ENCODE measurements around the gene AK5.
"Not testable (repeated sequence)": the region's sequence is repeated elsewhere in the genome, so short reads cannot be mapped to it uniquely, and the experiment has no call there.

AK5 gene

DNA sequence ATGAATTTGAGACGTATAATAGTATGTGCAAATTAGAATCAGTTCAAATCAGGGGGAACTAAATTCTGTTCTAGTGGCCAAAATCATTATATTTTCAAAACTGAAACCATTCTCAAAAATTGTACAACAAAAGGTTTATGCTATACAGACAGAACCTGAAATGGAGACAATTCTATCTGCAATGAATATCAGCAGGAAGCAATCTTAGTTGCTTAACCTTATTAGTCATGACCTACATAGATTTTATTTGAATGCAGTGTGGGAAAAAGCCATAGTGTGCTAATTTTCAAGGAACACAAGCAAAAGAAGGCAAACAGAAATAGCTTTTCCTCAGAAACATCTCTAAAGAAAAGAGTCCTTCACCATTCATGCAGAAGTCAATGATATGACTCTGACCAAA is 6.5 kb downstream of the AK5 start:
- DNase-seq: no peak

DNA sequence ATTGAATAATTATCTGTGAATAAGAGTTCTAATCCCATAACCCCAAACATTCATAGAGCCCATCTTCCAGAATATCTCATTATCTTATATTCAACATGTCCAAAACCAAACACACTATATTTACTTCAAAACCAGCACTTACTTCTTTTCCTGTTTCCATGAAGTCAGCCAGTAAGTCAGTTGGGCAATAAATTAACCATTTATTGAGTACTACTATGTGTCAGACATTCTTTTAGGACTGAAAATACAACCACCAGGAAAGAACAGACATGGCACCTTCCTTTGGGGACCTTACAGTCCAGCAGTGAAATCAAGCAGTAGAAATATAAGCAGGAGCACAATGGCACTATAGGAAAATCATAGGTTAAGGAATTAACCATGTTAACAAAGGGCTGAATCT is 8.8 kb downstream of the AK5 start:
- DNase-seq: no peak

DNA sequence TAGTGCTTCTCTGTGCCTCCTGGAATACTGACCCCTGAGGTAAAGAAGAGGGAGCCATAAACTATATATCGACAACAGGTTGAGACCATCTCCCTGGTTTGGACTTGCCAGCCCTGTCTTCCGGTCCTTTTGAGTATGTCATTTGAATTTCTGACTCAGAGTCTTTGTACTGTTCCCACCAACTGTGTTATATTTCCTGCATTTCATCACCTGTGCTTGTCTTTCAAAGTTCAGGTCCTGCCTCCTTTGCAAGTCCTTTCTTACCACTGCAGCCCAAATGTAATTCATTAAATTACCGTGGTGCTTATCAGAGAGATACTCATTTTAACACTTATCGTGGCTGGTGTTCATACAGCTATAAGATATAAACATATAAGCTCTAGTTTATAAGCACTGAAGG is 10.7 kb downstream of the AK5 start:
- DNase-seq: no peak

DNA sequence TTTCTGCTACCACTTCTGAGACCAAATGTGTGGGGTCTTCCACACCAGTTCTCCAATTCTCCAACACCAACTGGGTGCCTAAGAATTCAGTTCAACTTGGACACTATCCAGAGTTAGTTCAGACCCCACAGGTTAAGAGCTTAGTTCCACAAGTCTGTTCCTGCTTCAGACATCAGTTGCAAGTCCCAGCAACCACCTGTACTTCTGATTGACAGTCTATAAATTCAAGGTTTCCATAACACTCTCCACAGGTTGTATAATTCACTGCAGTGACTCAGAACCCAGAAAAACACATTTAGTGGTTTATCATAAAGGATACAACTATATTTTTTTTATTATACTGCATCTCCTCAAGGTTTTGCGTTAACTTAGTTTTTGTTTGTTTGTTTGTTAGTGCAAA is 18.7 kb downstream of the AK5 start:
- no peak for DNase-seq

DNA sequence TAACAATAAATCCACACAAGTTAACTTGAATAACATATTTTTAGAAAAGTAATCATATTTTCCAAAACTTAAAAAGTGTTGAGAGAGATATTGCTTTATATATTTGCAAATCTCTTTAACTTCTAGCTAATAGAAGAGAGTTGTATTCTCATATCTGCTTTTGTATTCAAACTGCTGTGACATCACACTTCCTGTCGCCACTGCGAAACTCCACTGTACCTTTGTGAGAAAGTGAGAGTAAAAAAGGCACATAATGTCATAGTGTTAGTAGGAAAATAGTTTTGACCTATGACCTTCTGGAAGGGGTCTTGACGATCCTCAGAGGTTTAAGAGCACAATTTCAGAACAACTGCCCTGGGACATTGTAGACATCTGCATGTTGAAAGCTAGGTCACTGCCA is 21.6 kb downstream of the AK5 start:
- no peak for DNase-seq

DNA sequence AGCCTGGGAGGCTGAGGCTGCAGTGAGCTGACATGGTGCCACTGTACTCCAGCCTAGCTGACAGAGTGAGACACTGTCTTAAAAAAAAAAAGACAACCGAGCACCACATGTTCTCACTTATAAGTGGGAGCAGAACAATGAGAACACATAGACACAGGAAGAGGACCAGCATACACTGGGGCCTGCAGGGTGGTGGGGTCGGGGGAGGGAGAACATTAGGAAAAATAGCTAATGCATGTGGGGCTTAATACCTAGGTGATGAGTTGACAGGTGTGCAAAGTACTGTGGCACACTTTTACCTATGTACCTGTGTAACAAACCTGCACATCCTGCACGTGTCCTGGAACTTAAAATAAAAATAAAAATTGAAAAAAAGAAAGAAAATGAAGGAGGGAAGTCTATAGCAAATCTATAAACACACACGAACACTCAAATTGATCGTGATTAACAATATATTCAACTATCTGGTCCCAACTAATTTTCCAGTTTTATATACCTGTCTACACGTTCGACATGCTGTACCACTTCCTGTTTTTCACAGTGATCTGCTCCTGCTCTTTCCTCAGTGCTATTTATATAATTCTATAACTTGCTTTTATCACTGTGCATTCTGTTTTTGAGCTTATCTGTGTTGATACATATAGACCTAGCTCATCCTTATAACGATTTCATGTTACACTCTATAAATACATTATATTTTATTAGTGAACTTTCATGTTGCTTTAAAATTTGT is 27.2 kb downstream of the AK5 start:
- no peak for DNase-seq

DNA sequence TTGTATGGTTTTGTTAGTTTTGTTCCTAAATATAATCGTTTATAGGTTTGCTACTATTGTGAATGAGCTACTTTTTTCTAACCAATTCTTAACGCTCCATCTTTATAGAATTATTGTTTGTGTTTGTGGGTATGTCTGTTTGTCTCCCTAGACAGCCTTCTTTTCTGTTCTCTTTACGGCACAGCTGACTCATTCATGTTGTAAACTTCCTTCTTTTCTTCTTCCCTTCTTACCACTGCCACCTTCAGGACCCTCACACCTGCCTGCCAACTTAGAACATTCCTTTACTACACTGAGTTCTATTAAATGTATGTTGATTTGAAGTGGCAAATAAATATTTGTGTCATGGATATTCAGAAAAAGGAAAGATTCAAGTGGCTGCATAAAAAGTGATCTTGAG is 29.1 kb downstream of the AK5 start:
- no peak for DNase-seq

DNA sequence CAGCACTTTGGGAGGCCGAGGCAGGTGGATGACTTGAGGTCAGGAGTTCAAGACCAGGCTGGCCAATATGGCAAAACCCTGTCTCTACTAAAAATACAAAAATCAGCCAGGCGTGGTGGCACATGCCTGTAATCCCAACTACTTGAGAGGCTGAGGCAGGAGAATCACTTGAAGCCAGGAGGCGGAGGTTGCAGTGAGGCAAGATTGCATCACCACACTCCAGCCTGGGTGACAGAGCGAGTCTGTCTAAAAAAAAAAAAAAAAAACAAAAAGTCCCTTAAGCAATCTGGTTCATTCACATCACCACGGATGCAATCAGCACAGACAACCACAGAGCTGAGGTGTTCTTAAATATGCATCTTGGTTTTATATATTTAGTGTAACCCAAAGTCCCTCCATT is 30.5 kb downstream of the AK5 start:
- not testable (repeated sequence) for DNase-seq

DNA sequence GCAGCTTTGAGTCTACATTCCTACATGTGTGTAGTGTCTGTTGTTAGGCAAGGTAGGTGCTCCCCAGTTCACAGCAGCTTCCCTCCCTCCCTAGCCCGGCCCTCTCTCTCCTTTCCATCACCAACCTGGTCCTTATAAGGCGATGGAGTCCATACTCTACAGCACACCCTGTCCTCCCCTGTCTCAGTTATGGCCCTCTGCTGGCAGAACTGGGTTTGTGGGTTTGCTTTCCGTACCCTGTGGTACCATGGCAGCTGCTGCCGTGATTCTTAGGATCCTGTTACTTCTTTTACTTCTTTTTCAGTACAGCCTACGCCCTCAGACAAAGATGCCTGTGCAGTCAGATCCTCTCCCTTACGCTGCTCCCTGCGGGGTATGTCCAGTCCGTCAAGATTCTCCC is 31.7 kb downstream of the AK5 start:
- peak; percentile 11 for DNase-seq

DNA sequence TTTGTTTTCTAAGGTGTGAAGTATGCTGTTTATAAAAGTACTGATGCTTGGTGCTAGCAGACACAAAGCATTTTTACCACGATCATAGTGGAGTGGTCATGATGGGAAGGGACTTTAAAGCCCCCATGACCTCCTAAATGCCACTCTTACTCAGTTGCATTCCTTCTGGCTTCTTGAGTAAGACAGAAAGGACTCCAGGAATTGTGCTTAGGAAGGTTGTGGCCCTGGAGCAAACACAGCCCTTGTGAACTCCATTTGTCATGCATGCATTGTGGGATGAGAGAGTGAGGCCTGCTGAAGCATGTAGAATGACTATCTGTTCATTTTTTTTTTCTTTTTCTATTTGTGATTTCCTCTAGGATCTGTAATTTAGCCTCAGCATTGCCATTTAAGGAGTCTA is 34.2 kb downstream of the AK5 start:
- DNase-seq: no peak

DNA sequence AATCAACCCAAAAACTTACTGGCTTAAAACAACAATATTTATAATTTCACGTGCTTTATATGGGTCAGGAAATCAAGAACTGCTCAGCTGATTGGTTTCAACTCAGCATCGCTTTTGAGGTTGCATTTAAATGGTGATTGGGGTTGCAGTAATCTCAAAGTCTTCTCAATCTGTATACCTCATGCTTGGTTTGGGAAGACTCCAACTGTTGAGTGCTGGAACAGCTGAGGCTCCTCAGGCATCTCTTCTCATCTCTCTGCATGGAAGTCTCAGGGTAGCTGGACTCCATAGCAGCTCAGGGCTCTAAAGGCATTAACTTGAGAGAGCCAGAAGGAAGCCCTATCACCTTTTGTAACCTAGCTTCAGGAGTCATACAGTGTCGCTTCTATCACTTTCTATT is 35.1 kb downstream of the AK5 start:
- DNase-seq: no peak

DNA sequence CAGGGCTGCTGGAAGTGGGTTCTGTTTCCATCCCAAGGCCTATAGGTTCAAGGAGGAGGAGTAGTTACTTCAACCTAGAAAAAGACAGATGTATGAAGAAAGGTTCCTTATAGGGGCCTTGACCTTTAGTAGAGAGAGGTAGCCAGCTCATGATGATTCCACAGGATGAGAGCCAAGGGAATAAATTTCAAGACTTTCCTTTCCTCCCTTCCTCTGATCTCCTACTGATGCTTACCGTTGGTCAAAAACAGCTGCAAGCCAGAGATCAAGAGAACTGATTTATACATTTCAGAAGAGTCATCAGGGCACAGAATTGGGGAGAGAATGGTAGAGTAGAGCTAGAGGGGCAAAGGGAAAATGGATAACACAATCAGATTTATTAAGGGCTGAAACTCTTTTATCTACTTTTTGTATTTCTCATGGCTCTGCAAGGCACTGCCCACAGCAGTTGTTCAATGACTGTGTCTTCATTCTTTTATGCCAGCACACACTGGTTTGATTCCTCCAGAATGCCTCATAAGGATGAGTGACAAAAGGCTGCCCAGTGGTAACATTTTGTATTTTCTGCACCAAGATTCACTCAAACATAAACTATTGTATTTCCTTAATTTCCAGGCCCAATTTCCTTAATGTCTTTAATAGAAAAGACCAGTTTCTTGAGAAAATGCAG is 37.4 kb downstream of the AK5 start:
- no peak for DNase-seq

DNA sequence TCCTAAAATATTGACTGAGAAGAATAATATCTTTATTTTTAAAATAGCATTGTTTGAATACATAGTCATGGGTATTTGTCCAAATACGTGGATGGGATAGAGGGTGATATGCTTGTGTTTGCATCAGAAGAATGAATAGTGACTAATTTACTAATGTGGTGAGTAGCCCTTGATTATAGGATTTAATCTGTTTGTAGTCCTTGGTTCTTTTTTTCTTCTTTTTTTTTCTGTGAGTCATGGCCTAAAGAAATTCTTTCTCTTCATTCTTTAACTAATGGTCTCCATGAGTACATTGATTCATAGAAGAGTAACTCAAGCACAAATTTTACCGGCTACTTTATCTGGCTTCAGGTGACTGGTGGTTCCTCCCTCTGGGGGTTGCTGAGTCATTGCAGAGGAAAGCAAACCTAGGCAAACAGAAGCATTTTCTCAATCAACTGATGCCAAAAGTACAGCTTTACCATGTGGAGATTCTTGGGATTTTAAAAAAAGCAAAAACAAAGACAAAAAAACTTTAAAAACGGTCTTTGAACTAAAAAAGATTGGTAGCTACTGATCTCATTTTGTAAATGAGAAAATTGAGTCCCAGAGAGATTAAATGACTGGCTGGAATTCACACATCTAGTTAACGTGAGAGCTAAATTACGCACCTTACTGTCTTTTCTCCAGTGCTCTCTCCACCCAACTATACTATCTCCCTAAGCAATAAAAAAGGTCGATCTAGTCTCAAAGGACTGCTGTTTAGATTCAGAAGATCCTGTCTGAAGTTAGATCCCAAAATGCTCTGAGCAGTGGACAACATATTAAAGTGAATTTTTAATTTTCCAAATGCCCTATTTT is 40.5 kb downstream of the AK5 start:
- no peak for DNase-seq

DNA sequence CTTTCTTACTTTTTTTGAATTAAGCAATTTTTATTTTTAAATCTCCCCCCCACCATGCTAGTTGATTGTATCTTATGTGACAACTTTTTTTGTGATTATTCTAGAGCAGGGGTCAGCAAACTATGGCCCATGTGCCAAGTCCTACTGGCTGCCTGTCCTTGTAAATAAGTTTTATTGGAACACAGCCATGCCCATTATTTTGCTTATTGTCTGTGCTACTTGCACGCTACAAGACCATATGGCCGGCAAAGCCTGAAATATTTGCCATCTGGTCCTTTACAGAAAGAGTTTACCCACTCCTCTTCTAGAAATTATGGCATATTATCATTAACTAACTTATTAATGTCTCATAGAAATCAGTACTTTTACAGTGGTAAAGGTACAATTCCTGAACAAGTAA is 51.7 kb downstream of the AK5 start:
- DNase-seq: no peak

DNA sequence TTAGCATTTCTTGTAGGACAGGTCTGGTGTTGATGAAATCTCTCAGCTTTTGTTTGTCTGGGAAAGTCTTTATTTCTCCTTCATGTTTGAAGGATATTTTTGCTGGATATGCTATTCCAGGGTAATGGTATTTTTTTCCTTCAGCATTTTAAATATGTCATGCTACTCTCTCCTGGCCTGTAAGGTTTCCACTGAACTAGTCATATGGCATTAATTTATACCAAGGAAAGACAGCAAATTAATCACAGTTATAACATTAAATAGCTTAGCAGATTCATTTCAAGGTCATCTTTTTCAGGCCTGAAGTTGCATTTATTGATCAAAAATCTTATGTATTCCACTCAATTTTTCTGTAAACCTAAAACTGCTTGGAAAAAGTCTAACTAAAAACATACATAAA is 54.9 kb downstream of the AK5 start:
- DNase-seq: no peak

DNA sequence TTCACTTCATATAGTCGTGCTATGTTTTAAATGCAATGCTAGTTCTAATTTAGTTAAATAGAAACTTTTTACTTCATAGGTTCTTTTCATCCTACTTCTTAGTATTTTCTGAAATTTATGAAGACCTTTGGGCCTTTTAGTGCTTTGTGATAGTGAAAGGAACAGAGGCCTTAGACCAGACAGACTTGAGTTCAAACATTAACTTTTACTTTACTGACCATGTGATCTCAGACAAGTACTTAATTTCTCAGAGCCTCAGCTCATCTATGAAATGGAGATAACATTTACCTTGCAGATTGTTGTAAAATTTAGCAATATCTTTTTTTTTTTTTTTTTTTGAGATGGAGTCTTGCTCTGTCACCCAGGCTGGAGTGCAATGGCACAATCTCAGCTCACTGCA is 57.5 kb downstream of the AK5 start:
- DNase-seq: no peak

DNA sequence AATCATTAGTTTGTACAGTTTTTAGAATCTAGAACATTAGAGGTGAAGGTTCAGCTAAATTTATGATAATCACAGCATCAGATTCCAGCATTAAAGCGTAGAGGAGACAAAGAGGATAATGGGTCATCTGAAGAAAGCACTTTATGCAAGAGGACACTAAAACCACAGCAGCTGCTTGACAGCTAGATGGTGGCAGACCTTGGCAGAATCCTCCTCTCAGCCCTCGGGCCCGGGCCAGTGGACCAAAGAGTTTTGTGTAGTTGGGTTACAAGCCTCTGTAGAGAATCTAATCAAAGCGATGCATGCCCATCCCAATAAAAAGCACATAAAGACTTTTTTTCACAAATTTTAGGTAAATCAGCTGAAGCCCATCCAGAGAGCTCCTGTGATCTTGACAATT is 59.4 kb downstream of the AK5 start:
- DNase-seq: no peak

DNA sequence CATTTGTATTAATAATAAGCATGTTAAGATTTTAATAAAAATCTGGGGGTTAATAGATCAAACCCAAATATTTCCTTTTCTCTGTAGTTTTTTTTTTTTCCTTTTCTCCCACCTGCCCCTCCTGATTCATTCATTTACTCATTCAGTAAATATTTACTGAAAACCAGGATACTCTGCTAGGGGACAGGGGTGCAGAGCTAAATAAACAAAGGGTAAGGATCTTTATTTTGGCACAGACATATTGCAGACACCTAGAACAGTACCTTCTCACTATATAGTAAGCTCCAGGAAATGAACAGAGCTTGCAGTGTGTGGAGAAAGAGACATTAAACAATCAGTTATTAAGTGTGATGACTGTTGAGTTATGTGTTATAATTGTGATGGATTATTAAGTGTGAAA is 60.9 kb downstream of the AK5 start:
- no peak for DNase-seq

DNA sequence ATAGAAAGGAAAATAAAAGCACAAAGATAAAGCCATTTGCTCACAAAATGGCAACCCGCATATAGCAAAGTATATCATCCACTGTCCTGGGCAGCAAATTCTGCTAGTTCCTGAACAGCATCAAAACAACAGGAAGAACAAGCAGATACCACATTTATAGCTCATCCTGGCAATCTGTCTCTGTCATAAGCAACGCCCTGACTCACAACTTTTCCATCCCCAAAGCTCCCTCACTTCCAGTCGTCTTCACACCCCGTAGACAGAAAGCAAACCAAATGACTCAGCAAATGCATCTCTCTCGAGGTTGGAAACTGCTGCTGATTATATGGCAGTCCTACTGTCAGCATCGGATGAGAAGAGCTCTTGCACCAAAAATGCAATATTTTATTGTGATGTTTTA is 65.8 kb downstream of the AK5 start:
- DNase-seq: peak; percentile 21

DNA sequence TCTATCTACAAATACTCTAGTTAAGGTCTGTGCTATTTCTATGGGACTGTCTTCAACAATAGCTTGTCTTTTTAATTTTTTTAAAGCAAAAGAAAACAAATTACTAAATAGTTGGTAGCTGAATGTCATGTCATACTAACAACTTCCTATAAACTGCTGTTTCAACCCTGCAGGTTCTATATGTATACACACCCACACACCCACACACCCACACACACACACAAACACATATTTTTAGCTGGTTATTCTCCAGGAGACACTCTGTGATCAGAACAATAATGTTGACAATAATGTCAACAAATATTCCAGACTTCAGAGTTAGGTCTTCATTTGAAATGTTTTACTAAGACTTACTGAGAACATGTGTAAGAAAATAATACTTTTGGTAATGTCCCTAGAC is 66.7 kb downstream of the AK5 start:
- no peak for DNase-seq

DNA sequence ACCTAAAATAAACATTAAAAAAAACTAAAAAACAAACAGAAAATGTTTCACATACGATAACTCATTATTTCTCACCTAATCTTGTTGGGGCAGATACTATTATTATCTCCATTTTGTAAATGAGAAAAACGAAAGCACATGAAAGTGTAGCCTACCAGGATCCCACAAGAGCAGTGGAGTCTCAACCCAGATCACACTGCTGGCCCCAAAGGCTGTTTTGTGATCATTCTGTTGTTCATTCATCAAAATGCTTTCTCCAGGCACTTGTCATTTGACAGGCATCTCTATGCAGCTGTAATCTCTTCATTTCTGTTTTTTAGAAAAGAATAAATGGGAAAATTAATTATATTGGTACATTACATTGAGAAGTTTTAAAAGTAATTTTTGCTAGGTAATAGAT is 67.5 kb downstream of the AK5 start:
- DNase-seq: no peak

DNA sequence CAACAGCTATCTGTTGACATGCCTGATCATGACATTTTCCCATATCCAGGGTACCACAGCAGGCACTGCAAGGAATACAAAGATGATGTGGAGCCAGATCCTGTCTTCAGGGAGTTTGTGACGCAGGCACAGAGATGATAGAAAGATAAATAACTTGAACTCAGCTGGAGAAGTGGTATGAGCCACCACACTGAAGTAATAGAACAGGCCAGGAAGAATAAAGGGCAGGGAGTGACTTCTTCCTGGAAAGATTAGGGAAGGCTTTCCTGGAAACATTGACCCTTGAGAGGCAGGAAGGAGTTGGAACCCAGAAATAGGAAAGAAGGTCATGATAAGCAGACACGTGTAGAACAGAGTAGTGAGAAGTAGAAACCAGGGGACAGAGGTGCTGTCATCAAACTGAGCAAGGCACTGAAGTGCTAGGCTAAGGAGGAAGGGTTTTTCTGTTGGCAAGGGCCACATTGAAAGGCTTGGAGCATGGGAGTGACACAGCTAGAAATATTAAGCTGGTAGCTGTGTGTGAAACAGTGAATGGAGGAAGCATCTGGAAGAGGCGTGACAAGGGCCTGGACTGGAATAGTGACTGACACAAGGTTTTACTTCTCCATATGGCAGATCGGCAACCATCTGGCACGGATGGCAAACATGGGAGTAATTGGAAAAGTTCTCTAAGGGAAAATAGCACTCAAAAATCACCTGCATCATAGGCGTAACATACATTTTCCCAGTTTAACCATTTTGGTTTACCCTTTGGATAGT is 68.4 kb downstream of the AK5 start:
- no peak for DNase-seq

DNA sequence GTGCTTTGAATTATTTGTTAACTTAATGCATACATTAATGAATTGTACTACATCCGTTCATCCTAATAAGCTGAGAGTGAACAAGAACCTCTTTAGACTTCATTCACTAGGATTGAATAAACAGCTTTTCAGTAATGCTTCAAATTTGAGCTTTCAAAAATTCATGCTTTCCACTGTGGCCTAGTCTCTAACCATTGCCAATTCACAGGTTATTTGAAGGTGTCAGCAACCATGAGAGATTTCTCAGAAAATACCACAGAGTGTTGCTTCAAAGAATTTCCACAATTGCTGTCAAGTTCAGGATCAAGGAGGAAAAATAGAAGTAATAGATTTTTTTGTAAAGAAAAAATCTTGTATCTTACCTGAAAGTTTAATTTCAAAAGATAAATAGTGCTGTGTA is 72.7 kb downstream of the AK5 start:
- DNase-seq: no peak

Measured in activated CD4-positive, alpha-beta T cell treated with anti-CD3 and anti-CD28 coated beads, Interleukin-2, Interleukin-6, amounts not matched to agents 100 ng/mL and 50 ng/mL, durations not matched to agents 16 hours and 8 hours (primary cell).